Sigmoid colon (tissue), 4 donors: ENCODE data around the gene UGT2B17.

Source experiments
- EP300 ChIP-seq, 4 donors: sonication (generic); formaldehyde crosslinking; IDR thresholded peaks; one replicate each; pipeline ENCODE4 v1.6.1; 2017; ENCODE audit warnings: antibody characterized with exemption in 4 of 4
- POLR2A ChIP-seq, 2 donors: fragments of 450-650 bp; IDR thresholded peaks; one replicate each; pipeline ENCODE4 v1.6.1; 2016; ENCODE audit warnings: antibody characterized with exemption in 2 of 2, mild to moderate bottlenecking in 2 of 2, moderate library complexity in 2 of 2
- TF ChIP-seq, protein P1 (sequence below), 4 experiments: fragments of 450-650 bp in 3 of 4; fragments of 200-600 bp in 1 of 4; IDR thresholded peaks; one replicate each; pipeline ENCODE4 v1.5.1; 2016 to 2019; ENCODE audit warnings: antibody characterized with exemption in 4 of 4, mild to moderate bottlenecking in 3 of 4, moderate library complexity in 2 of 4

GRCh38 chr4:68613752-68614151 is 37.6 kb upstream of the UGT2B17 start:
- TF ChIP-seq, protein P1, sequence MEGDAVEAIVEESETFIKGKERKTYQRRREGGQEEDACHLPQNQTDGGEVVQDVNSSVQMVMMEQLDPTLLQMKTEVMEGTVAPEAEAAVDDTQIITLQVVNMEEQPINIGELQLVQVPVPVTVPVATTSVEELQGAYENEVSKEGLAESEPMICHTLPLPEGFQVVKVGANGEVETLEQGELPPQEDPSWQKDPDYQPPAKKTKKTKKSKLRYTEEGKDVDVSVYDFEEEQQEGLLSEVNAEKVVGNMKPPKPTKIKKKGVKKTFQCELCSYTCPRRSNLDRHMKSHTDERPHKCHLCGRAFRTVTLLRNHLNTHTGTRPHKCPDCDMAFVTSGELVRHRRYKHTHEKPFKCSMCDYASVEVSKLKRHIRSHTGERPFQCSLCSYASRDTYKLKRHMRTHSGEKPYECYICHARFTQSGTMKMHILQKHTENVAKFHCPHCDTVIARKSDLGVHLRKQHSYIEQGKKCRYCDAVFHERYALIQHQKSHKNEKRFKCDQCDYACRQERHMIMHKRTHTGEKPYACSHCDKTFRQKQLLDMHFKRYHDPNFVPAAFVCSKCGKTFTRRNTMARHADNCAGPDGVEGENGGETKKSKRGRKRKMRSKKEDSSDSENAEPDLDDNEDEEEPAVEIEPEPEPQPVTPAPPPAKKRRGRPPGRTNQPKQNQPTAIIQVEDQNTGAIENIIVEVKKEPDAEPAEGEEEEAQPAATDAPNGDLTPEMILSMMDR (IDR thresholded peaks at IDR 0.05) = no peak
- TF ChIP-seq EP300 (IDR thresholded peaks at IDR 0.05) = no peak
- no peak for TF ChIP-seq POLR2A (IDR thresholded peaks at IDR 0.05)
